GM21717 (cell line): ENCODE results near the gene DMWD.

ENCODE experiments used
- ATAC-seq: cut with Tn5 transposase; IDR thresholded peaks from one replicate; pipeline ENCODE4 v1.9.1; 2021; ENCODE audit warnings: mild to moderate bottlenecking, moderate library complexity; ENCODE audit not compliant: unreplicated experiment

DMWD gene, protein sequence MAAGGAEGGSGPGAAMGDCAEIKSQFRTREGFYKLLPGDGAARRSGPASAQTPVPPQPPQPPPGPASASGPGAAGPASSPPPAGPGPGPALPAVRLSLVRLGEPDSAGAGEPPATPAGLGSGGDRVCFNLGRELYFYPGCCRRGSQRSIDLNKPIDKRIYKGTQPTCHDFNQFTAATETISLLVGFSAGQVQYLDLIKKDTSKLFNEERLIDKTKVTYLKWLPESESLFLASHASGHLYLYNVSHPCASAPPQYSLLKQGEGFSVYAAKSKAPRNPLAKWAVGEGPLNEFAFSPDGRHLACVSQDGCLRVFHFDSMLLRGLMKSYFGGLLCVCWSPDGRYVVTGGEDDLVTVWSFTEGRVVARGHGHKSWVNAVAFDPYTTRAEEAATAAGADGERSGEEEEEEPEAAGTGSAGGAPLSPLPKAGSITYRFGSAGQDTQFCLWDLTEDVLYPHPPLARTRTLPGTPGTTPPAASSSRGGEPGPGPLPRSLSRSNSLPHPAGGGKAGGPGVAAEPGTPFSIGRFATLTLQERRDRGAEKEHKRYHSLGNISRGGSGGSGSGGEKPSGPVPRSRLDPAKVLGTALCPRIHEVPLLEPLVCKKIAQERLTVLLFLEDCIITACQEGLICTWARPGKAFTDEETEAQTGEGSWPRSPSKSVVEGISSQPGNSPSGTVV

DNA sequence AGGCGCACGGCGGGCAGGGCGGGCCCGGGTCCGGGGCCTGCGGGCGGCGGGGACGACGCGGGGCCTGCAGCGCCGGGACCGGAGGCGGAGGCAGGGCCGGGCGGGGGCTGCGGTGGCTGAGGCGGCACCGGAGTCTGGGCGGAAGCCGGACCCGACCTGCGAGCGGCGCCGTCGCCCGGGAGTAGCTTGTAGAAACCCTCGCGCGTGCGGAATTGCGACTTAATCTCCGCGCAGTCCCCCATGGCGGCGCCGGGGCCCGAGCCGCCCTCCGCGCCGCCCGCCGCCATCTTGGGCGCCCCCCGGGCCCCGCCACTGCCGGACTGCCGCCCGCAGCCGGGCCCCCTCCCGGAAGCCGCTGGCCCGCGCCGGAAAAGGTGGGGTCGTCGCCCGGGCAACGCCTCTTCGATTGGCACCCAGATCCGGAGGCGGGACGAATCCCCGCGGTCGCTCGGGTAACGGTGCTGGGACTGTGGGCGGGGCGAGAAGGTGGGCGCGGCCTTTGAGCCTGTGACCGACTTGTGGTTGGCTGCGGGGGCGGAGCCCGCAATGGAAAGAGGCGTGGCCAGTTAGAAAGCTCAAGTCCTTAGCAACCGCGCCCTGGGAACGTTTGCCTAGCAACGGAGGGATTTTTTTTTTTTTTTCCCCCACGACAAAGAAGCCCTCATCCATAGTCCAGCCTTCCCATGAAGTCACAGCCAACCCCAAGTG is at the start of gene DMWD:
Gene DMWD, minus strand, starts transcription at position 376 of the 708 bp plus-strand sequence. Its CDS starts 89 bp downstream, at position 287.
- ATAC-seq, result peak; percentile 83

- ATAC-seq, result no peak
Observed at GRCh38 chr19:45842198-45842597, 49.6 kb upstream of the DMWD start.

DNA sequence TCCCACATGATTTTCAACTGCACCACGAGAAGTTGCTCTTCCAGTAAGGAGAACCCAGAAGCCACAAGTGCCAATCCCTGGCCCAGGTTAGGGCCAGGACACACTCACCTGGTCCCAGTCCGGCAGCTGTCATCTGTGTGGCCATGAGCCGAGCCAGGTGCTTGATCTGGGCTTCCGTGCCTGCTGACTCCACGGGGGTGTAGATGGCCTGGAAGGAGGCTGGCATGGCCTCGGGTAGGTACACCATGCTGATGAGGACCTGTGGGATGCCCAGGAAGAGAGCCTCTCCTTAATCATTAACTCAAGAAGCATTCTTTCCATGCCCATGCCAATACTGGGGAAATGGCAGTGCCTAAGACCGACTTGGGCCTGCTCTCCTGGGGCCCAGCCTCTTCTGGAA is 42.3 kb upstream of the DMWD start:
- no peak for ATAC-seq

DNA sequence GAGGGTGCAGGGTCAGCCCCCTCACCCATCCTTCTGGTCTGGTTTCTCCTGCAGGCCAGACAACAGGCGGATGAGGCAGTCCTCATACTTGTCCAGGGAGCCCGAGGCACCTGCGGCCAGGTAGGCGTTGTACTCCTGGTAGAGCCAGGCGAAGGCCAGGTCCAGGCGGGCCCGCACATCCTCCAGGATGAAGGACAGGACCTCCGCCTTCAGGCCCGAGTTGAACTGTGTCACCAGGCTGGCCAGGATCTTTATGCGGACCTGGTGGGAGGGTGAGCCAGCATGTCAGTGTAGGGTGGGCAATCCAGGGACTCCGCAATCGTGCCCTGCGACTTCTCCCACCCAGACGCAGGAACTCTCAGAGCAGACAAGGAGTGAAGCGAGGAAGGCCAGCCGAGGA is 36.3 kb upstream of the DMWD start:
- no peak for ATAC-seq

- ATAC-seq, result no peak
Observed at GRCh38 chr19:45828523-45828922, 35.9 kb upstream of the DMWD start.

DNA sequence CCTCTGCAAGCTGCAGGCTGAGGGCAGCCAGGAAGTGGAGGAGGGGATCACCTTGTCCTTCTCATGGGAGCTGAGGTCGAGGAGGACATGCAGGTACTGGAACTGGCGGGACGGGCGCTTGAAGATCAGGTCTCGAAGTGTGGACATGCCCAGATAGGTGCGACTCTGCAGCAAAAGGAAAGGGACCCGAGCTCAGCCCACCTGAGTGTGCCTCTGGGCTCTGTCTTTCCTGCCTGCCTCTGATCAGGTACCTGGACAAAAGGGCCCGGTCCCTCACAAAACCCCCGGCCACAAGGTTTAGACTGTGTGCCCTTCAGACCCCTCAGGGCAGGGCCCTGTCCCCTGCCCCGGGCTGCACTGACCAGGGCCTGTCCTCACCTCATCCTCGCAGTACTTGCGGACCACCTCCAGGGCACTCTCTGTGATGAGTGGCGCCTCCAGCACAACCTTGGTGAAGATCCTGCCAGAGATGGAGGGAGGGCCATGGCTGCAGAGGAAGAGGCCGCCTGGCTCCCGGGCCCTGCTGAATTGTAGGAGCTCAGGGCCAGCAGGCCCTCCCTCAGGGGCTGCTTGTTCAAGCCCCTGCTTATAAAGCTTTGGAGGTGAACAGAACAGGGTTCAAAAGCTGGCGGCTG is 34.9 kb upstream of the DMWD start:
- no peak for ATAC-seq

DNA sequence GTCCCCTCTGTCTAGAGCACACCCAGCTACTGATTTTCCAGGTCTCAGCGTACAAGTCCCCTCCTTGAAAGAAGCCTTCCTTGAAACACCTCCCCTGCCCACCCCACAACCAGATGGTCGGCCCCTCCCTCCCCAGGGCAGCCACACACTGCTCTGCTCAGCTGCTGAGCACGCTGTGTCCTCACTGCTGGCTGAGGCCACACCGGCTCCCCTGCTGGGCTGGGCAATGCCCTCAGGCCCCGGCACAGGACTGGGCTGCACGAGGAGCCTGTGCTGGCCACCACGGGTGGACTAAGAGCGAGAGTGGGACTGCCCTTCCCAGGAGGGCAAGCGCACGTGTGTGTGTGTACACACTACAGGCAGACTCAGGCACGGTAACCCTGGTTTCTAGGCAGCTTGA is 34.3 kb upstream of the DMWD start:
- ATAC-seq, result no peak

DNA sequence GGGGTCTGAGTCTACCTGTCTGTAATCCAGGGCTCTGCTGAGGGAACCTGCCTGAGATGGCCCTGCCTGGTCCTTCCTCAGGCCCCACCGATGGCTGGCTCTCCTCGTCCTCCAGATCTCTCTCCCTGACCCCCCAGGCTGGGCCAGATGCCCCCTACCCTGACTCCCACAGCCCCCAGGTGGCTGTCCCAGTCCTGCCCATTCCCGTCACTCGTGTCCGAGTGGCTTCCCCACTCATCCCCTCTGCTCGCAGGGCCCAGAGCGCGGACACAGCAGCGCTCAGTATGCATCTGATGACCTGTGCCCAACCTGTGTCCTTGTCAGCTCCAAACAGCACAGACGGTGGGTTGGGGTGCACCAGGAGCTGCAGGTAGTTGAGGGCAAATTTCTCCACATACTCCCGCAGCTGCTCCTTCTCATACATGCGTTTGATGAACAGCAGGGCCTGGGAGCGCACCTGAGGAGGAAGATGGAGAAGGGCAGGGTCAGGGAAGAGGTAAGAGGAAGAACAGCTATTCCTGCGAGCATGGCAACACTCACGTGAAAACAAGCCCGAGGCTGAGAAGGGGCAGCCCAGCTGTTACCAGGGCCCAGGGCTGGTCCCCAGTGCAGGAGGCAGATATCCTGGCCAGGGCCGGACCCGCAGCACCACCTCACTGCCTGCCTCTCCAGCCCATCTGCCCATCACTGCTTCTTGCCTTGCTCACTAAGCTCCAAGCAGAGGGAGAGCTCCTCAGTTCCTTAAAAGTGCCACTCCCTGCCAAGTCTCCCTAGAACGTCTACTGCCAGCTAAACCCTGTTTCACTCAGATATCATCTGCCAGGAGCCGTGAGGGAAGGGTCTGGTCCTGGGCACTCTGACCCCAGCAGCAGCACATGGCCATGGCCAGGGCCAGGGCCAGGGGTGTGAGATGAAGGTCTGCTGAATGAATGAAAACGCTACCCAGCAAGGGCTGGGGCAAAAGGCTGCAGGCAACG is 33.6 kb upstream of the DMWD start:
- ATAC-seq, result no peak

- no peak for ATAC-seq
Observed at GRCh38 chr19:45825263-45825605, 32.6 kb upstream of the DMWD start.

GRCh38 chr19:45824531-45825262 is 32.1 kb upstream of the DMWD start:
- ATAC-seq, result no peak

GRCh38 chr19:45824041-45824471 is 31.4 kb upstream of the DMWD start:
- ATAC-seq, result no peak

GRCh38 chr19:45823182-45823581 is 30.5 kb upstream of the DMWD start:
- no peak for ATAC-seq

GRCh38 chr19:45822716-45823115 is 30.1 kb upstream of the DMWD start:
- ATAC-seq, result no peak

- no peak for ATAC-seq
Observed at GRCh38 chr19:45821570-45821969, 28.9 kb upstream of the DMWD start.

- no peak for ATAC-seq
Observed at GRCh38 chr19:45821103-45821521, 28.5 kb upstream of the DMWD start.

DNA sequence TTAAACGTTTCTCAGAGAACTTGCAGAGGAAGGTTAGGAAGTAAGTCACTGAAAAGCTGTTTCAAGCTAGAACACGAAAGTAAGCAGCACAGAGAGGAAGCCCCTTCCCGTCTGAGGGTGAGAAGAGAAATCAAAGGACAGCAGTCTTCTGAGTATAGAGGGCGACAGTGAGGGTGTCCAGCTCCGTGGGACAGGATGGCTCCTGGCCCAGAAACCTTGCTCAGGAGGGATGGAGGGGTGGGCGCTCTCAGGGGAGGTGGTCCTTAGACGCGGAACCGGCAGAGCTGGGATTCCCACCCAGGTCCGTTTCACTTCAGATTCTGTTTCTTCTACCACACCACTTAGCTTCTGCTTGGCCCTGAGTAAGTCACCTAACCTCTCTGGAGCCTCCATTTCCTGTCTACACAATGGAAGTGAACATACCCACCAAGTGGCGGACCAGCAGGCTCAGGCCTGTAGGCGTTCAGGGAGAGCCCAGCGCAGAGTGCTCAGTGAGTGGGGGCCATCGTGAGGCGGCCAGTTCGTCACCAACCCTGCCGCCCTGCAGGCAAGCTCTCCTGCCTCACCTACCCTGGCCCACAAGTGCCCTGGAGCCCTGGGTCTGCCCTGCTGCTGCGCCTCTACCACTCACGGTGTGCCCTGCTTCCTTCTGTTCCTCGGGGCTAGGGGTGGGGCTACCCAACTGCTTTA is 27.9 kb upstream of the DMWD start:
- ATAC-seq, result no peak

DNA sequence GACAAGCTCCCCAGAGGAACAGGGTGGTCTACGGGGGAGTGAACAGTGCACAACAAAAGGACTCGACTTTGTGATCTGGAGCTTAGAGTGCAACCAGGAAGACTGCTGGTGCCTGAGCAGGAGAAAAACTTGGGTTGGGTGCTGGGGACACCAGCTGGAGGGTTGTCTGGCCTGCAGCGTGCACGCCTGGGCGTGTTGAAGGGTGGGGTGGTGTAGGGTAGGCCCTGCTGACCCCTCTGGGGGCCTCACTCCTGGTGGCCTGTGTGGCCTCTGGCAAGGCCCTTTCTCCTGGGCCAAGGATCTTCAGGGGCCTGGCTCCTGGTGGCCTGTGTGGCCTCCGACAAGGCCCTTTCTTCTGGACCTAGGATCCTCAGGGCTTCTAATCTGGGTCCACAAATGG is 27.1 kb upstream of the DMWD start:
- ATAC-seq, result no peak

DNA sequence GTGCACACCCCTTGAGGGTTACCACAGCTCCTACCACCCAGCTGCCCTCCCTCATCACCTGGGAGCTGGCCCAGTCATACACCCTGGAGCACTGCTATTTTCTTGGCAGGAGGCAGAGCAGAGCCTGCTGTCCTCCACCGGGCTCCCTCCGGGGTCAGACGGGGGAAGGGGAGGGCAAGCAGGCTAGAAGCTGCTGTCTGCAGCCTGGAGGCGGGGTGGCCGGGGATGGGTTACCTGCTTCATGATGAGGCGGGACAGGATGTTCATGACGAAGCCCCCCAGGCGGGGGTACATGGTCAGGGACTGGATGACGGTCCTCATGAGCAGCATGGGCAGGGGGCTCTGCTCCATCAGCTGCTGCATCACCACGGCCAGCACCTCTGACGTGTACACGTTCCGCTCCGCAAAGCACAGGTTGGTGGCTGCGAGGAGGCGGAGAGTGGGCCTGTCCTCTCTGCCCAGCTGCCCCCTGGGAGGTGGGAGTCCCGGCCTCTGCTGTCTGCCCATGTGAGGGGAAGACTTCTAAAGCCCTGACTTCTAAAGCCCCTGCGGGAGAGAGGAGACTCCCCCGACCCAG is 25.2 kb upstream of the DMWD start:
- ATAC-seq, result no peak
